Stimulated activated CD8-positive, alpha-beta memory T cell treated with anti-CD3 and anti-CD28 coated beads, Interleukin-15, amount 100 ng/mL, for 48 hours (primary cell): ENCODE results near the gene MALSU1.
A peak's percentile ranks its signal among the peaks of the same experiment; 100 is the strongest.

ENCODE experiments used
- DNase-seq, 2 donors: peaks; one replicate each; pipeline ENCODE4 v3.0.0-alpha.2; 2020; ENCODE audit warnings: low read depth in 2 of 2

The MALSU1 gene

DNA sequence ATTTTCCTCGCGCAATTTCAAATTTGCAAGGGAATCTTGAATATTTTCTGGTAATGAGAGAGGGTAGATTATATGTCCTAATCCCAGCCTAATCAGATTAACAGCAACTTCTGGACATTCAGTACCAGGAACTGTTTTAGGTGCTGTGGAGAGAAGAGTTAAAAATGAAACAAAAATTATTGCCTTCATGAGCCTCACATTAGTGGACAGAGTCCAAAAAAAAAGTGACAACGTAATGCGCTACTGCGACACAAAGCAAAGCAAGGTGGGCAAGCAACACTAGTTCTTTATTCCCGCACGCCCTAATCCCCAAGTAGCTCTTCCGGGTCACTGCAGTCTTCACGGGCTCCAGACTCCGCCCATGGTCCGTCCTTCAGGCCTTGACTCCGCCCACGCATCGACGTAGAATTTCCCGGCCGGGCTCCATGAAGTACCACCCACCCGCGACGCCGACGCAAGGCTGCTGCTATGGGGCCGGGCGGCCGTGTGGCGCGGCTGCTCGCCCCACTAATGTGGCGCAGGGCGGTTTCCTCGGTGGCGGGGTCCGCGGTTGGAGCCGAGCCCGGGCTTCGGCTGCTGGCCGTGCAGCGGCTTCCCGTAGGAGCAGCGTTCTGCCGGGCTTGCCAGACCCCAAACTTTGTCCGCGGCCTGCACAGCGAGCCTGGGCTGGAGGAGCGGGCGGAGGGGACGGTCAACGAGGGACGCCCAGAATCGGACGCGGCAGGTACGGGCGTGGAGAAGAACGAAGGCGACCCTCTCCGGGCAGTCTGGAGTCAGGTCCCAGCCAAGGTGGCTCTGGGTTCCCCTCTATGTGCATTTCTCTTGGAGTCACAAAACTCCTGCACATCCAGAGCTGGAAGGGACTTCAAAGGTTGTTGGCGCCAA lies at the start of gene MALSU1:
TSS of gene MALSU1 (plus strand) at position 455 of the 885 bp plus-strand sequence. CDS start at position 469, 14 bp downstream.
- peak; percentile 94 to 95 for DNase-seq

DNA sequence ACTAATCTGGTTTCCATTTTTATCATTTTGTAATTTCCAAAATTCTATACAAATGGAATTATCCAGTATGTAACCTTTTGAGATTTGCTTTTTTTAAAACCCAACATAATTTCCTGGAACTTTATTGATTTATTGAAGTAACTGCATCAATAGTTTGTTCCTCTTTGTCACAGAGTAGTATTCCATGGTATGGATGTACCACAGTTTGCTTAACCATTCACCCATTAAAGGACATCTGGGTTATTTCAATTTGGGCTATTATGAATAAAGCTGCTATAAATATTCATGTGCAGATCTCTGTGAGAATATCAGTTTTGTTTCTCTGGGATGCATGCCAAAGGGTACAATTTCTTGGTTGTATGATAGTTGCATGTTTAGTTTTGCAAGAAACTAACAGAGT lies 49.7 kb upstream of the MALSU1 start:
- DNase-seq, result no peak

DNA sequence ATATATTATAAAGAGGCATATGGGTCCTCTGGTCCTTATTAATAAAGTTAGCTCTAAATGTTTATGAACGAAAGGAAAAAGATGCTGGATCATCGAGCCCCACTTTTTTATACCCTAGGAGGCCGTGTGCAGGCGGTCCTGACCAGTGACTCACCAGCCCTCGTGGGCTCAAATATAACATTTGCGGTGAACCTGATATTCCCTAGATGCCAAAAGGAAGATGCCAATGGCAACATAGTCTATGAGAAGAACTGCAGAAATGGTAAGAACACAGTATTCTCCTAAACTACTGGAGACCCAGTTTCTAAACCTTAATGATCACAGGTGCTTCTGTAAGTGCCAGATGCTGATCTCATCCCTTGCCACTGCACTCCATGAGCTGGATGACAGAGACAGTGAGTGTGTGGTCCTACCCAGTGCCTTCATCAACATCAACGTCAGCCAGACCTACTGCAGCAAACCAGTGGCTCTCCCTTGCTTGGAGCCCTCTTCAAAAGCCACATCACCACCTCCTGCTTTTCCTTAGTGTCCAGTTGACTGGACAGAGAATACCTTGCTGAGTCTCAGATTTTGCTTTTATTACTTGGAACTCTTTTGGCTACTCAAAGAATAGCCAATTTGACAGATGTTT lies 45.0 kb upstream of the MALSU1 start:
- DNase-seq, result no peak

DNA sequence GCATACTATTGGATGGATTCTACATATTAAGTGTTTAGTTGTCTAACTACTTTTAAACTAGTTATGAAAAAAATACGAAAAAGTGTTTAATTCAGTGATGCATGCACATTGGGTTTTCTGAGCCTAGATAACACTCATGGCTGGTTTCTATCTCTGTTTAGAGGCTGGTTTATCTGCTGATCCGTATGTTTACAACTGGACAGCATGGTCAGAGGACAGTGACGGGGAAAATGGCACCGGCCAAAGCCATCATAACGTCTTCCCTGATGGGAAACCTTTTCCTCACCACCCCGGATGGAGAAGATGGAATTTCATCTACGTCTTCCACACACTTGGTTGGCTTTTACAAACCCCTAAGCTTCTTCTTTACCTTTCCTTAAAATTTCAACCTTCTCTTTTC lies 42.4 kb upstream of the MALSU1 start:
- no peak for DNase-seq

DNA sequence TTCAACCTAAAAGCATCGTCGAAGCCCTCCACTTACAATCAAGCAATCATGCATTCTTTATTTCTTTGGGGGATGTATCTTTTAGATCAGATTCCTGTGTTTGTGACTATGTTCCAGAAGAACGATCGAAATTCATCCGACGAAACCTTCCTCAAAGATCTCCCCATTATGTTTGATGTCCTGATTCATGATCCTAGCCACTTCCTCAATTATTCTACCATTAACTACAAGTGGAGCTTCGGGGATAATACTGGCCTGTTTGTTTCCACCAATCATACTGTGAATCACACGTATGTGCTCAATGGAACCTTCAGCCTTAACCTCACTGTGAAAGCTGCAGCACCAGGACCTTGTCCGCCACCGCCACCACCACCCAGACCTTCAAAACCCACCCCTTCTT lies 38.8 kb upstream of the MALSU1 start:
- no peak for DNase-seq

DNA sequence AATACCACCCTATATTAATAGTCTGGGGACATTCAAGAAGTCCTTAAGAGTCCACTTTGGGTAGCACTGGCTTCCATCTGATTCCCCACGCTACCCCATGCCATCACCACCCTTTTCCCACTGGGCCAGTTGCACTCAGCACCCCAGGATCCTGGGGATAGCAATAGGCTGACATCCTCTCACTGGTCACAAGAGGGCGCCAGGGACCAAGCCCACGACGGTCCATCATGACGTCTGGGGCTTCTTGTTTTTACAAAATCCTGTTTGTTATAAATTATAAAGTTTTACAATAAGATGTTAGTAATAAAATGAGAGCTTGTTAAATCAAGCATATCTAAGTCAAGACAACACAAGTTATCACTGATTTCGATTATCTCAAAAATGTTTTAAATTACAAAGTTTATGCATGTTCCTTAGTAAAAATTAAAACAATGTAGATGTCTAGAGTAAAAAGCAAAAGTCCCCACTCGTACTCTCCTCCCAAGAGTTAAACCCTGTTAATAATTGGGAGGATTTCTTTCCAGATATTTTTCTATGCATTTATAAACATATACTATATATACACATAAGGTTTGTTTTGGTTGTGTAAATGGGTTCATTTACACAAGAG lies 37.2 kb upstream of the MALSU1 start:
- peak; percentile 16 to 26 for DNase-seq

DNA sequence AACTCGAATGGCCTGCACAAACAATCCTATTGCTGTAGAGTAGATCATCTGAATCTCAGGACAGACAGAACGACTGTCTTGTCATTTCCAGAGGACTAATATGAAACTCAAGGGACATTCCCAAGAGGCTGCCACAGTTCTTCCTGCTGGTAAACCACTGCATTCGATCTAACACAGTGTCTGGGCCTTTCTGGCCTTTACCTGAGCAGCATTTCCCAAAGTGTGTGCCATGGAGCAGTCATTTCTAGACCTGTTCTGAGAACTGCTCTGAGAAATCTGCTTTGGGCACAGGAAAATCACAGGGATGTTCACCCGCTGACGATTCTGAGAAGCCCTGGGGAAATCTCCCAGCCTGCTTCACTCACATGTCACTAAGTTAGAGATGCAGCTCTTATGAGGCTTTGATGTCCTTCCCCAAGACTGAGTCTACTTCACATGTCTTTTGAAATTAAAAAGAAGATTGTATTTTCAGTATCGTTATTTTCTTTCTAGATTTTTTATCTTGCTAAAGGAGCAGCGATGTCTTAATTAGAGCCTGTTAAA lies 34.2 kb upstream of the MALSU1 start:
- DNase-seq, result no peak

DNA sequence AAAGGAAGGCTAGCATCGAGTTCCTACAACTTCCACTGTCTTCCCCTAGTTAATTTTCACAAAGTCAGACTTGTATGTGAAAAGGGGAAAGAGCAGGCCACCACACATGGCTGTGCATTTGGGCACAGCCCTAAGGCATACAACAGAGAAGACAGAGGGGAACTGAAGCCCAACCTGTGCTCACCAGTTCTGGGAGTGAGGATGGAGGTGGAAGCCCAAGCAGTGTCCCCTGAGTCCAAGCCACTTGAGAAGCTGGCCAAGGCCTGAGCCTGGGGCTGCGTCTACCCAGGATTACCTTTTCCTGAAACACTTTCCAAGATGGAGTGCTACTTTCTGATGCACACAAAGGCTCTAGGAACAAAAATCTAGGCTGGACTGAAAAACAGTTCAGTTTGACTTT lies 32.2 kb upstream of the MALSU1 start:
- no peak for DNase-seq

DNA sequence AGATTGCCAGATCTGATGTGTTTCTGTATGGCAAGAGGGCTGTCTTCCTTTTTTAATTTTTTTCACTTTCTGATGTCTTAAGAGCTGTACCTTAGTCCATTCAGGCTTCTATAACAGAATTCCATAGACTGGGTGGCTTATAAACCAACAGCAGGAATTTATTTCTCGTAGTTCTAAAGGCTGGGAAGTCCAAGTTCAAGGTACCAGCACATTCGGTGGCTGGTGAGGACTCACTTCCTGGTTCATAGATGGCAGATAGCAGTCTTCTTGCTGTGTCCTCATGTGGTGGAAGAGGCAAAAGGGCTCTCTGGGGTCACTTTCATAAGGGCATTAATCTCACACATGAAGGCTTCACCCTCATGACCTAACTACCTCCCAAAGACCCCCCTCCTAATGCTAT lies 31.8 kb upstream of the MALSU1 start:
- DNase-seq, result no peak

DNA sequence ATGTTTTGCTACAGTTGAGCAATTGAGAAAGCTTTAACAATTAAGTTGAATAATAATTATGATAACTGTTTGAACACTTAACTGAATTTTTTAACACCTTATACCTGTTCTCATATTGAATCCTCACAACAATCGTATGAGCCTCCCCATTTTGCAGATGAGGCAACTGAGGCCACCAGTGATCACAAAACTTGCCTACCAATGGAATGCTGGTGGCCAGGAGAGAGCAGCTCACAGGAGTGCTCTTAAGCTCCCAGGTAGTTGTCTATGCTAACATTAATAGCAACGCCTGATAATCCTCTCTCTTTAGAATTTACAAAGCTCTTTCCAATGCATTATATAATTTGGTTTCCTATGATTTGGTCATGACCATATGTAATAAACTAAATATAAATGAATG lies 31.0 kb upstream of the MALSU1 start:
- DNase-seq, result no peak

DNA sequence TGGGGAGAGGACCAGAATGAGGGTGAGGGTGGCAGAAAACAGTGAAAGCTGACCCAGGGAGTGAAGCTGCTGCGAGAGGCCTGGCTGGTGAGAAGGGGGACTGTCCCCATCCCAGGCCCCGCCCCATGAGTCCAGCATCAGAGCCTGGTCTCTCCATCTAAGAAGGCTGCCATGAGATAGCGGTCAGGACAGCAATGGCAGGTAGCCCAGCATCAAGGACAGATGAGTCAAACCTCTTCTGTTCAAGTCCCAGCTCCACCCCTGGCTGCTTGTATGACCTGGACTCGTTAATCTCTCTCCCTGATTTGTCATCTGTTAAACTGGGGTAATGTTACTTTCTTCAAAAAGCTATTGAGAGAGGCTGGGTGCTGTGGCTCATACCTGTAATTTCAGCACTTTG lies 30.4 kb upstream of the MALSU1 start:
- no peak for DNase-seq

DNA sequence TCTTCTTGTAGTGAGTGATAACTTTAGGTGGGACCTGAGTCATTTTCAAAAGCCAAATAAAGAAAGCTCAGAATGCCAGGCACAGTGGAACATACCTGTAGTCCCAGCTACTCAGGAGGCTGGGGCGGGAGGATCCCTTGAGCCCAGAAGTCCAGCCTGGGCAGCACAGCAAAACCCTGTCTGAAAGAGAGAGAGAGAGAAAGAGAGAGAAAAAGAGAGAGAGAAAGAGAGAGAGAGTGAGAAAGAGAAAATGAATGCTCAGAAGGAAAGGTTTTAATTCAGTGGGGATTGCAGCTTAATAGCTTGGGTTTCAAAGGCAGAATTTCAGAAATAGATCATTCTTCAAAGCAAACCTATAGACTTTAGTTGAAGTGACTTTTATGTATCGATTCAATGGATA lies 26.9 kb upstream of the MALSU1 start:
- DNase-seq, result no peak

DNA sequence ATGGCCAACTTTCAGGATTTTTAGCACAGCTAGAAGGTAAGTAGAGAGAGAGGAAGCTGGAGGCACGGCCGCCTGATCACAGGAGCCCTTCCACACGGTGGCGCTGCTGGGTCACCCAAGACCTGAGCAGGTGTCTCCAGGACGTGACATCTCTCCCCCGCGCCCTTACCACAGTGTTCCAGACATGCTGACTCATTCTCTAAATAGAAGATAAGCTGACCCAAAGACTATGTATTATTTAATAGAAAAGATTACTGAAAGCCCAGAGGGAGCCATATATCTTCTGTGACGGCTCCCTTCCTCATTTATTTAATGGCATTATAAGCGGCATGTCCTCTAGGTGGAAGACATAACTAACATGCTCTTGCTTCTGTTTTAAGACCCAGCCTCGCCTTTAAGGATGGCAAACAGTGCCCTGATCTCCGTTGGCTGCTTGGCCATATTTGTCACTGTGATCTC lies 26.0 kb upstream of the MALSU1 start:
- peak; percentile 79 to 81 for DNase-seq

DNA sequence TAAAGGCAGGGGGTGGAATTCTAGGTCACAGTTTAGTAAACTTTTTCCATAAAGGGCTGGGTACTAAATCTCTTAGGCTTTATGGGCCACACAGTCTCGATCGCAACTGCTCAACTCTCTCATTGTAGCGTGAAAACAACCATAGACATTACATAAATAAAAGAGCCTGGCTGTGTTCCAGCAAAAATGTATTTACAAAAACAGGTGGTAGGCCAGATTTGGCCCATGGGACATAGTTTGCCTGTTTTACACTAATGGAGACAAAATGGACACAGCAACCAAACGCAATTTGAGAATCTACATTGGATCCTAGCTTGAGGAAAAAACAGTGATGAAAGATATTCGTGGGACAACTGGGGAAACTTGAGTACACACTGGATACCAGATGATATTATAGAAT lies 23.2 kb upstream of the MALSU1 start:
- no peak for DNase-seq

DNA sequence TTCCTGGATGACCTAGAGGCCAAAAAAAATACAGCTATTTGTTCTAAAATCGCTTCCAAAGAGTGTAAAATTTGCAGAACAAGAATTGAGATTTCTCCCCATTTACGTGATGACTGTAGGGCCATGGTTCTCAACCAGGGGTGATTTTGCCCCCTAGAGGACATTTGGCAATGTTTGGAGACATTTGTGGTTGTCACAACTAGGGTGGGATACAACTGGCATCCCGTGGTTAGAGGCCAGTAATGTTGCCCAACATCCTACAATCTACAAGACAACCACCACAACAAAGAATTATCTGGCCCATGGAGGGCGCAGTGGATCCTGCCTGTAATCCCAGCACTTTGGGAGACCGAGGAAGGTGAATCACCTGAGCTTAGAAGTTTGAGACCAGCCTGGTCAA lies 22.8 kb upstream of the MALSU1 start:
- DNase-seq, result no peak

DNA sequence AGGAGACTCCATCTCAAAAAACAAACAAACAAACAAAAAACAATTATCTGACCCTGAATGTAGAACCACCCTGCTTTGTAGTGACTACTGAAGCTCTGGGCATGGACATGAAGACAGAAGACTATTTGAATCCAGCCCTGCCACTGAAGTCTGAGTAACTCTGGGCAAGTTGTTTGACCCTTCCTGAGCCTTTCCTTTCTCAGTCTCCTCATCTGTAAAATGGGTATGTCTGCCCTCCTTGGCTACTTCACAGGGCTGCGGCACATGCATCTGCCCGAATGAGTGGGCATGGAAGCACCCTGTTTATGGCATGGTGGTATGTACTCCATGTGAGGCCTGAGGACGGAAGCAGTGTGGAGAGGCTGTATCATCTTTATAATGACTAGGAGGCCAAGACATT lies 22.2 kb upstream of the MALSU1 start:
- no peak for DNase-seq

DNA sequence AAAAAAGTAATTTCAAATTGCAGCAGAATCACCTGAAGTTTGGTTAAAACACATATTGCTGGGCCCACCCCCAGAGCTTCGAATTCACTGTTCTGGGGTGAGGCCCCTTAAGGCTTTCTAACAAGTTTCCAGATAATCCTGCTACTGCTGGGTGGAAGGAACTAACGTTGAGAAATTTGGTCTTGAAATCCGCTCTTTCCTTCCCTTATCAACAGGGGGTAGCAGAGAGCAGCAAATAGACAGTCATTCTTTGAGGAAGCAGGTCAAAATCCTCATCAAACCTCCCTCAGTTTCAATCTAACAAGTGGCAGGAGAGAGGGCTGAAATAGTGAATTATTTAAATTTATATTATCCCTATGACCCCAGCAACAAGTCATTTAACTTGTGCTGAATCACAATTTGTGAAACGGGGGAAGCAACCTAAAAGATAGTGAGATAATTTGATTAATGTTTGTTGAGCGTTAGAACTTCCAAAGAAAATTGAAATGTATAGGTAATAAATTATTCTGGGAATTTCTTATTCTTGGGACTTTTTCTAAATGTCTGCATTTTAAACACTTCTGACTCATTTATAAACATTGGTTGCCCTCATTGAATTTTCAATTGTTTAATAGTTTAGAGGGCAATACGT lies 21.7 kb upstream of the MALSU1 start:
- DNase-seq, result no peak

DNA sequence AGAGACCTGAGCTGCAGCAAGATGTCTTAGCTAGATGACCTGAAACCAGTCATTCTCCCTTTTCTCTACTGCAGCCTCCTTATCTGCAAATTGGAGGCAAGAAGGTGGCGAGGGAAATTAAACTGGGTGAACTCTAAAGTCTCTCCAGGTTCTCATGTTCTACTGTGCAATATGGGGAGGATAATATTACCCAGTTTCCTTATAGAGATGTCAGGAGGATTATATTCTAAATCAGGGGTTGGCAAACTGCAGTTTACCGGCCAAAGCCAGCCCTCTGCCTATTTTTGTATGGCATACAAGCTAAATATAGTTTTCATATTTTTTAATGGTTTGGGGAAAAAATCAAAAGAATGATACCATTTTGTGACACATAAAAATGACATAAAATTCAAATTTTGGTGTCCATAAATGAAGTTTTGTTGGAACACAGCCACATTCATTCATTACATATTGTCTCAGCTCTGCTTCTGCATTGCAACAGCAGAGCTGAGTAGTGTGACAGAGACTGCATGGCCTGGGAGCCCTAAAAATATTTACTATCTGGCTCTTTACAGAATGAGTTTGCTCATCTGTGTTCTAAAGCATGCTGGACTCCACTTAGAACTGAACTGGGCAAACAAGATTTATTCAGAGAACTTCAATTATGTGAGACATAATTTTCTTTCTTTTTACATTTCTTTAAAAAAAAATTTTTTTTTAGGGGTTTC lies 19.2 kb upstream of the MALSU1 start:
- DNase-seq, result no peak

DNA sequence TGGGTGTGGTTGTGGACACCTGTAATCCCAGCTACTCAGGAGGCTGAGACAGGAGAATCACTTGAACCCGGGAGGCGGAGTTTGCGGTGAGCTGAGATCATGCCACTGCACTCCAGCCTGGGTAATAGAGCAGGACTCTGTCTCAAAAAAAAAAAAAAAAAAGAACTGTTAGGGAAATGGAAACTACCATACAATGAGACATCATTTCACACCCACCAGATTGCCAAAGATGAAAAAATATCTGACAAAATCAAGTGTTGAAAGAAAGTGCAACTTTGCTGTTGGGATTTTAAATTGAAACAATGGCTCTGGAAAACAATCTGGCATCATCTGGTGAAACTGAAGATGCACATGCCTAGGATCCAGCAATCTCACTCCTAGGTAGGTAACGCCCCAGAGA lies 16.1 kb upstream of the MALSU1 start:
- DNase-seq, result no peak

DNA sequence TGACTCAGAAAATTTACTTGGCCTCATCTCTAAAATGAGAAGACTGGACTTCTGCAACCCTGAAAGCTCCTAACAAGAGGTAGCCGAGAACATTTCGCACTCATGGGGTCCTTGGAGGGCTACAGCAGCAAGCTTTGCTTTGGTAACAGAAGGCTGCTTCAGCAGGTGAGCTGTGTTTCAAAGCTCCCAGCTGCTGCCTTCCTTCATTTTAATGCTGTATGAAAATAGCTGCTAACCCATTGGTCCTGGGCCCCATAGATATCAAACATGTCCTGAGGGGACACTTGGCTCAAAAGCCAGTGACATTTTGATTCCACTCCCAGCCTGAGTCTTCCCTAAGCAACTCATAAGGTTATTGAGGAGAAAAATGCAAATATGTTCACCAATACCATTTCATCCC lies 14.3 kb upstream of the MALSU1 start:
- no peak for DNase-seq
